A549 treated with AZD9567 at 1 μM for 4 hours (cell line): ENCODE data around the gene ZNF777. TPM values are rescaled to one million over a fixed set of nuclear protein-coding genes. Genes with fewer than 3 reads are reported as not detected.

Experiments
- total RNA-seq: library from RNA; stranded (reverse); fragments of 200-300 nt; extraction: Qiagen RNA extraction; gene quantifications from 5 replicates; pipeline ENCODE4 v1.2.3, GENCODE V29; 2022; ENCODE audit not compliant: insufficient read depth

The ZNF777 gene
- 17.4 to 21.4 TPM (median 20.1 TPM) in 5 replicates for total RNA-seq

DNA sequence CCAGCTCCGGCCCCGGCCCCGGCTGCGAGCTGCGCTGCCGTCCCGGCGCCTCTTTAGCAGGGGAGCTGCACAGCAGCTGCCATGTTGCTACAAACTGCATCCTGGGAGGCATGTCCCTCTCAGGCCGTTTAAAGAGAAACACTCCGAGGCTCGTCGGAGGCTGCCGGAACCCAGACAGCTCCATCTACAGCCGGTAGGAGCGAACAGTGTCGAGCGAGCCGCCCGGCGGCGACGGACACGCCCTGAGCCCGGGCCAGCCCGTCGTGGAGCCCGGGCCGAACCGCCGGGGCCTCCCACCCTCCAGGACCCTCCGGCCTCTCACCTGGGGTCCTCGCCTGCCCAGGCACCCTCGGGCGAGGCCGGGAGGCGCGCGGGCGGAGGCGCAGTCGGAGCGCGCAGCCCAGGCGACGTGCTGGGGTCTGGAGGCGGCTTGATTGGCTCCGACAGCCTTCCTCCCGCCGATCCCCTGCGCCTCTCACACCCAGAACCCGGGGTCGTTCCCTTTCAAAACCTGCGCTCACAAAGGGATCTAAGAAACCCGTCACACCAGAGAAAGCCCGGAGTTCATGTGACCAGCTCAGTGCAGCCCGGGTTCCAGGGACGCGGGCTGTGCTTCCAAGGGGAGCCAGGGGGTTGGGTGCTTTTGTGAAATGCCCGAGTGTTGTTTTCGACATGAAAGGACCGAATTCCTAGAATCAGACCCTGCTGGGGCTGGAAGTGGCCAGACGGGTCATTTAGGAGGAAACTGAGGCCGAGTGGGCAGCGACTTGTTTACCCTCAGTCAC, at the start of gene ZNF777:
Gene ZNF777 (minus strand): TSS at position 570 of the 785 bp plus-strand sequence. CDS start 5,040 bp downstream, outside the sequence.

DNA sequence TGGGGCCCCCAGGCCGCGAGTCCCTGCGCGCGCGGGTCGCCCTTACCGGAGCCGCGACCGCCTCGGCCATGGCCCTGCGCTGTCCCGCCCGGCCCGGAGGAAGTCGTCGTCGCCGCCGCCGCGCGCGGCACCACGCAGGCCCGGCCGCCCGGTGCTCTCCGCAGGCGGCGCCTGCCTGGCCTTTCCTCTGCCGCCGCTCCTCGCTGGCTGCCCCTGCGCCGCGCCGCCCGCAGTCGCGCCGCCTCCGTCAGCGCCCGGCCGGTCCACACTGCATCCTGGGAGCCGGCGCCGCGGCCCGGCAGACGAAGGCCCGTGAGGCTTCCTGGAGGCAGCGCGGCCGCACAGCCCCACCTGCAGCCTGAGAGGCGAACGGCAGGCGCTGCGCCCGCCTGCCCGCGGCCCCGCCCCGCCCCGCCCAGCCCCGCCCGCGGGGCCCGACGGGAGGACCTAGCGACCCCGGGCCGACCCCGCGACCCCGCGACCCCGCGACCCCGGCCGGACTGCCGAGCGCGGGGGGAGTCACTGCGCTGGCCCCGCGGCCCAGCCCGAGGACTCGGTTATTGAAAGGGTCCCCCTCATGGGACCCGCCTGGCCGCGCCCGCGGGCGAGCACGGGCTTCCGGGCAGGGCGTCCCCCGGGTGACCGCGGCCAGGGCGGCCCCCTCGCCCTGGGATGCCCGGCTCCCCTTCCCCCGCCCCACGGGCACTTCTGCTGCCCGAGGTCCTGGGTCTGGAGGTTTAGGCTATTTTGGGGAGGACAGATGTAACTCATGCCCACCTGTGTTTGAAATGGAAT, 36.8 kb upstream of the ZNF777 start, which contains the start of gene ZNF746:
Gene ZNF746 (minus strand): TSS at position 343 of the 795 bp plus-strand sequence. CDS start 273 bp downstream, at position 70.

Other genes starting within 250 kb of the ZNF777 start
- 10.1 to 11.8 TPM (median 11.3 TPM) in 5 replicates for gene ZNF212, start 221.4 kb downstream of the ZNF777 start, total RNA-seq
- 3.6 to 6.5 TPM (median 6.0 TPM) in 5 replicates for gene ZNF783, start 198.9 kb downstream of the ZNF777 start, total RNA-seq
- gene ZNF746, start 36.7 kb upstream of the ZNF777 start, total RNA-seq = 14.2 to 19.8 TPM (median 19.3 TPM) in 5 replicates